HG02763 (cell line): Measurements from ENCODE around the gene CCDC50.

ENCODE experiments used
- ATAC-seq: cut with Tn5 transposase; IDR thresholded peaks from one replicate; pipeline ENCODE4 v1.9.1; 2021; ENCODE audit warnings: mild to moderate bottlenecking, moderate library complexity; ENCODE audit not compliant: unreplicated experiment

Gene CCDC50

DNA sequence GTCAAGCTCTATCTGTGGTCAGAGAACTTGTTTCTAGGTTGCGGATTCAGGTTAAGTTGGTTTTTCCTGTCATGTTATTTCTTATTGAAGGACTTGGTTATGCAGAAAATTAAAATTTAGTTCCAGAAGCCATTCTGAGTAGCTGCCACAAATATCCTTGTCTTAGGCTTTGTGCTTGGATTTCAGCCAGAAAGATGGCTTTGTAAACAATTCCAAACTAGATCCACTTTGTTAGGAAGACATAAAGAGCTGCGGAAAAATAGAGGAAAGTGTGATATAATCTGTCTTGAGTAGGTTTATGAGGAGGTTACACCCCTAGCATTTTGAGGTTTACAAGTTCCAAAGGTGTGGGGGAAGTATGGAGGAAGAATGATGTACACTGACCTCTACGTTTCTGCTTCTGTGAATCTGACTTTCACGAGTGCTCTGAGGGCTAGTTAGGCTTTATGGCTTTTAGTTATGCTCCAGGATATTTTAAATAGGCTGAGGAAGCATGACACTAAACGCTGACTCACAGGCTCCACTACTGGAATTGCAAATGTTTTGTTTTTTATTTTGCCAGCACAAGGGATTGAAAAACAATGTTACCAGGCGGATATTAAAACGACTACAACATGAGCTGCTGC is 47.4 kb downstream of the CCDC50 start:
- ATAC-seq = no peak

DNA sequence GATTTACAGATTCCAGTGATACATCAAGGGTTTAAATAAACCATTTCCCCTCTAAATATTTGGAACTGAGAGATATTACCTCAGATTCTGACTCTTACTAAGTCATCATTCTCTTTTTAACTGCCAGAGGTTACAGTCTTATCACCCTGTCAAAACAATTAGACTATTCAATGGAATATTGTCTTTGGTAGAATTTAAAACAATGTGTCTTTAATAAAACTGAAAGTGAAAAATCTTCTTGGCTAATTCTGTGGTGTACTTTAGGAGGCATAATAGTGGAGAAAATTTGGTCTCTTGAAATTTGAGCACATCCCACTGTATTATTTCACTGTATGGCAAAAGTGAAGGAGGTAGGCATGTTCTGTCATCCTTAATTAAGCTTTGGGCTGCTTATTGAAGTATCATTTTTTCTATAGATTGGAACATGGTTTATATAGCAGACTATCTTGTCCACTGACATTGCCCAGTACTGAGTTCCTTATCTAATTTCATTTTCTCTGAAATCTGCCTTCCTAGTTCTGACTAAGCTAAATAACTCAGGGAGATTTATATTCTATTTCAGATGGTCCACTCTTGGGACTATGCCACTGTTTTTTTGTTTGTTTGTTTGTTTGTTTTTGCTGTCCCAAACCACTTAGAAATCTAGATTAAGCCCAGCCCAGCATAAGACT is 49.1 kb downstream of the CCDC50 start:
- ATAC-seq = no peak

DNA sequence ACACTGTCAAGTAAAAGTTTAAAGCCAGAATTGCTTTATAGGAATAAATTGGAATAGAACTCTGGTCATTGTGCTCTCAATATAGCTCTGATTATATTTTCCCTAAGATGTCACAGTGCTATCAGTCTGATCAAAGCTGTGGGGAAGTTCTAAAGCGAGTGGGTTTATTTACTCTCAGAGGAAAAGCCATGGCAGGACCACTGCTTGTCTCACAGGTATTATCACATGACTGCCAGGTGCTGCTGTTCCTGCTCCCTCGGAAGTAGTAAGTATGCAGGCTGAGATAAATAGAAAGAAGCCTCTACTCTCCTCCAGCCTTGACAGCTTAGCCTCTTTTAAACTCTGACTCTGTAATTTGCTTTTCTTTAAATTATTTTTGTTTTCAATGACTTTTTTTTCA is 50.3 kb downstream of the CCDC50 start:
- no peak for ATAC-seq

DNA sequence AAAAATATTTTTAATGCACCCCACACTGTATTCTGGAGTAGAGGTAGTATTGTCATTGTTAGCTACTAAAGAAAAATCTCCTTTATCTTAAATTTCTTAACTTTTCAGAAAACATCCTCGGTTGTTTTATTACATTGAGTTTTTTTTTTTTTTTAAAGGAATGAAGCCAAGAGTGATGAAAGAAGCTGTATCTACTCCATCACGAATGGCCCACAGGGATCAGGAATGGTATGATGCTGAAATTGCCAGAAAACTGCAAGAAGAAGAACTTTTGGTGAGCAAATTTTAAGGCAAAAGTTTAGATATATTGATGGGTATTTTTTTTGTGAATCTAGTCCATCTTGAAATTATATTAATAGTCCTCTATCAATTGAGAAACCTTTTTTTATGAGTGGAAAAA is 50.8 kb downstream of the CCDC50 start:
- no peak for ATAC-seq

DNA sequence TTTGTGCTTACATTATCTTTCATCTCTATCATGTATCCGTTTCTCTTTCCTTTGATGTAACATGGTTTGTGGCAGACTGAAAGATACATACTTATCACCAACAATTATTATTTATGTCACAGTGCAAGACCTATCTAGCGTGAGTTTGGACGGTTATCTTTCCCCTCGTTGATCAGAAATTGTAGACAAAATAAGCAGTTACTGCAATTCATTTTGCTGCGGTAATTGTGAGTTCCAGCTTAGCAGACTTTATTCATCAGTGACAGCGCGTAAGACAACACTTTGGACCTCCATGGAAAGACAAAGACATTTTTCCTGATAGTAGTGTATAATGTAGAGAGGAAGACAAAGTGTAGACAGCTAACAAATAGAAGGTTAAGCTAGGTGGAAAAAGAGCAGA is 52.1 kb downstream of the CCDC50 start:
- no peak for ATAC-seq

DNA sequence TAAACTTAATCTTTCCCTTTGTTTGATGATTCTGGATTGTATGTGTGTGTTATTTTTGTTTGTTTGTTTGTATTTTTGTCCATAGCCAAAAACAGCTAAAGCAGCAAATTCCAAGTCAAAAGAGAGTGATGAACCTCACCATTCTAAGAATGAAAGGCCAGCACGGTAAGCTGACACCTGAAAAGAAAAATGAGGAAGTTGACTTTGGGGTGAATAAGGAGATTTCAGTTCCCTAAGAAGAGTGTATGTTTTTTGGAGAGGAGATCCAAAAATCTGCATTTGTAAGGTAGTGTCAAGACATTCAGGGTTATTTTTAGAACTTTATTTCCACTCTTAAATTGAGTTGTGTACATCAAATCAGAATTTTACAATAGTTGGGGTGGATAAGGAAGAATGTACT is 53.5 kb downstream of the CCDC50 start:
- peak; percentile 66 for ATAC-seq

DNA sequence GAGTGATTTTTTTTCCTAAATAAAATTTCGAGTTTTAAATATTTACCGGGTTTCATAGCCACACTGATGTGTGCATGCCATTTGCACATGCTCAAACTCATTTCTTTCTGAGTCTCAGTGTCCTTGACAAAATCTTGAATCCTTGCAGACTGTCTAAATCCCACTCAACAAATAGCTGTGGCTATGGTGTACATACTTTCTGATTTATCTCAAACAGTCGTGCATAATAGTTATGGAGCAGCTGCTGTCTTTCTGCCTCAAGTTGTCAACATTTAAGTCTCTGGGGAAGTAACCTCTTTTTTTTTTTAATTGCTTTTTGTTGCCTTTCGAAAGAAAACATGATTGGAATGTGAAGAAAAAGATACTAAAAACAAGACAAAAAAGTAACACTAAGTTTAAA is 53.9 kb downstream of the CCDC50 start:
- ATAC-seq = no peak

DNA sequence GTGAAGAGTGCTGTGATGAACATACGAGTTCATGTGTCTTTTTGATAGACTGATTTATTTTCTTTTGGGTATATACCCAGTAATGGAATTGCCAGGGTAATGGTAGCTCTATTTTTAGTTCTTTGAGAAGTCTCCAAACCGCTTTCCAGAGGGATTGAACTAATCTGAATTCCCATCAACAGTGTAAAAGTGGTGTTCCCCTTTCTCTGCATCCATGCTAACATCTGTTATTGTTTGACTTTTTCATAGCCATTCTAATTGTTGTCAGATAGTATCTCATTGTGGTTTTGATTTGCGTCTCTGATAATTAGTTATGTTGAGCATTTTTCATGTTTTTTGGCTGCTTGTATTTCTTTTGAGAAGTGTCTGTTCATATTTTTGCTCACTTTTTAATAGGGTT is 55.9 kb downstream of the CCDC50 start:
- no peak for ATAC-seq

DNA sequence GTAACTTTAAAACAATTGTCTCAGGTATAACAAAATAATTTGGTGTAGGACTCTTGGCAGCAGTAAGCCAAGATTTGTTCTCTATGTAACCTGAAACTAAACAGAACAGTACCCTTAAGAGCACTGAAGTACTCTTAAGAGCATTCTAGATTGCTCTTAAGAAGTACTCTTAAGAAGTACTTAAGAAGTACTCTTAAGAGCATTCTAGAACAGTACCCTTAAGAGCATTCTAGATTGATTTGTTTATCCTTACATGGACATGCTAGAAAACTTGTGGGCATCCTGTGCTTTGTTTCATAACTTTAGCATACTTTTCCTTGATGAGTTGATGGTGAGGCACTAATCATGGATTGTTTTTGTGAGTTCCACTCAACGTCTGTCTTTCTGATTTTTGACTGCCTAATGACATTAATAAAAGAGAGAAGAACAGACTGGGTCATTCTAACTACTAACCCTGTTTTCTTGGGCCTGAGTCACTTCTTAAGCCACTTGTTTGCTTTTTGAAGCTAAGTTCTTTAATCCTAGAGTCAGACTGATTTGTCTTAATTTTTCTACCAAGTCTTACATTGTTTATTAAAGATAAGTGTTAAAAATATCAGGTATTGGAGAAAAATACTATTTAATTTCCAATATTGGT is 58.4 kb downstream of the CCDC50 start:
- no peak for ATAC-seq

DNA sequence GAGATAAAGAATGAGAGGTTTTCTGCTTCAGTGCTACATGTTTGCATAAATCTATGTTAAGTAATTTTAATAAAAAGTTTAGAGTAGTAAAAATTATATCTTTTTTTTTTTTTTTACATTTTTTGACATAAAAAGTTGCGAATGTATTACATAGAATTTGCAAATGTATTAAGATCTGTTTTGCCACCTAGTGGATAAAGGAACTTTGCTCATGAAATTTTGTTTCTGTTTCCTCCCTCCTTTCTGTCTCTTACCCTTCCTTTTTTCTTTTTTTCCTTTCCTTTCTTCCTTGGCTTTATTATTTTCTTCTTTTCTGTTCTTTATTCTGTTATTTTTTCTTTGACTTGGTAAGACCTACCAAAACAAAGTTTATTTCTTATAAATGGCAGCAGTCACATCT is 59.6 kb downstream of the CCDC50 start:
- ATAC-seq = no peak

DNA sequence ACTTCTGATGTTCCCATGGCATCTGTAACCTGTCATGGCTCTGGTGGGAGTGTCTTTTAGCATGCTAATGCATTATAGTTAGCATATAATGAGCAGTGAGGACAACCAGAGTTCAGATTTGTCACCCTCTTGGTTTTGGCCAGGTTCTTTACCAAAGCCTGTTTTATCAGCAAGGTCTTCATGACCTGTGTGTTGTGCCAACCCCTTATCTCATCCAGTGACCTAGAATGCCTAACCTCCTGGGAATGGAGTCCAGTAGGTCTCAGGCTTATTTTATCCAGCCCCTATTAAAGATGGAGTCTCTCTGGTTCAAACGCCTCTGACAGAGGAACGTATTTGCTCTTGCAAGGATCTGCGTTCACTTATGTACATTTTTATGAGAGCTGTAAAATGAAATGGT is 61.4 kb downstream of the CCDC50 start:
- no peak for ATAC-seq

DNA sequence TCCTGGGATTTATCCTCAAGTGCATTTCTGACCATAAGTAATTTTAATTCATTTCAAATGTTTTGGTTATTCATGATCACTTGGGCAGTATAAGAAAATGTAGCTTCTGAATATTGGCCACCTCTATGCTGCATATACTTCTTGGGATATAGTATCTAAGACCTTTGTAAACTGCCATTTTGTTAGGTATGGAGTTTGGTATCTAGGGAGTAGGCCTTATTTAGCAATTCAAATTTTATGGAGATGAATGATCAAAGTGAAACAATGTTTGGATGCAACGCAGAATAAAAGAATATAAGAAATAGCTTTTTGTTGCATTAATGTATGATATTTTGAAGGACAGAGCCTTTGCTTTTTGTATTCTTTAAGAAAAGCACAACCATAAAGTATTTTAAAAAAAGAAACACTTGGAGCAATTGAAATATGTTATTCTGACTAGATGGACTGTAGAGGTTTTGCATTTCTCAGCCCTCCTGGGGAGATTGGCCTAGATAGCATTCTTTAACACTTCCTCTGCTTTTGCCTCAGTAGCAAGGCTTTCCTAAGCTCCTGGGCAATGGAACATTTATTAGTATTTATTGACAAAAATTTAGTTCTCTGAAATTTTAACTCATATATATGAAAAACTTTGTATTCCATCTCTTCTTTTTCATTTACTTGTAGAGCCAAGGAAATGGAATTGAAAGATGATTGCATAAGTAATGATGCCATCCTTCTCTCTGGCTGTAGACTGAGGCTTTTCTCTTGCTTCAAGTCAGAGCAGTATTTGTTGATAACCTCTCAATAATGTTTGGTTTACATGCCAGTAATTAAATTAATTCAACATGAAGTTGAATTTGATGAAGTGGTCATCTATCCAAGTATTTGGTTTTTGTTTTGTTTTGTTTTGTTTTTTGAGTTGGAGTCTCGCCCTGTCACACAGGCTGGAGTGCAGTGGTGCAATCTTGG is 62.9 kb downstream of the CCDC50 start:
- no peak for ATAC-seq

DNA sequence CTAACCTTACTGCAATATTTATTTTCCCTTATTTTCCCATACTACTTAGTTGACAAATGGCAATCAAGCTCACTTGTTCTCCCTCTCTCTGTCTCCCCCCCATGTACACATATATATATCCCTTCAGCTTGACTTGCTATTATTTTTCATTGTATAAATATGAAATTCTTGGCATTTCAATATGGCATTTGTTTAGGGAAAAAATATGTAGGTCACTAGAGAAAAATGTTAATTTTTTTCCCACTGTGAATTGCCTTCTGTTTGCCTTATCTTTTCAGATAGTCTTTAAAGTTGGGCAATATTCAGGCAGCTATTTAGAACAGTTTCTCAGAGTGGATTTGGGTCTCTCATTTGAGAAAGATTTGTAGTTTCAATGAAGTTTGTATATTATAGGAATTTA is 64.0 kb downstream of the CCDC50 start:
- no peak for ATAC-seq

DNA sequence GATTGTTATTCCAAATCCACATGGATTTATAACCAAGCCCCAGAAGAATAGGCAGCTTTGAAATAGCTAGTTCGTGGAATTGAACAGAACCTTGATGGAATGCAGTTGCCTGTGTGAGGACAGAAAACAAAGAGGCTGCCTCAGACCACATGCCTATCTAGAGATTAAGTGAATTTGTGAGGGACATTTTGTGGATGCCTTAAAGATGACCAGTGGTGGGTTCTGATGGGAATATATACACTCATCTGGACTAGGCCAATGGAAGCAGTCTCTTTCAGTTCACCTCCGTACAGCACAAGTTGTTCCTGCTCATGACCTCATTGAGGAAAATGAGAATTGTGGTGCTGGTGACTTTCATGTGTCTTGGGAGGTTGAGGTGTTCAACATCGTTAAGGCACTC is 68.6 kb downstream of the CCDC50 start:
- ATAC-seq = no peak

DNA sequence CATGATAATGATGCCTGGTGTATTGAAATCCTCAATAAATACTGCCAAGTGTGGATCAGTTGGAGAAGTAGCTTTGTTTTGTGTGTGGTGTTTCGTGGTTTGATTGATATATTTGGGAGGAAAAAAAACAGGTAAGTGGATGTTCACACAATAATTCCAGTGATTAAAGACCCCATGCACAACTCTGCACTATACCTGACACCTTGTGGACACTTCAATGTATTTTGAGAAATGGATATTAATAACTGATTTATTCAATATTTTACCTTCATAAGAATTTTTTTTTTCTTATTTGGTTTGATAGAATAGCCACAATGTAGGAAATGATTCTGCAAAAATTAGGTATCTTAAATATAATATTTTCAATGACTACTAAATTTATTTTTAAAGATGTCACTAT is 69.4 kb downstream of the CCDC50 start:
- ATAC-seq = no peak

DNA sequence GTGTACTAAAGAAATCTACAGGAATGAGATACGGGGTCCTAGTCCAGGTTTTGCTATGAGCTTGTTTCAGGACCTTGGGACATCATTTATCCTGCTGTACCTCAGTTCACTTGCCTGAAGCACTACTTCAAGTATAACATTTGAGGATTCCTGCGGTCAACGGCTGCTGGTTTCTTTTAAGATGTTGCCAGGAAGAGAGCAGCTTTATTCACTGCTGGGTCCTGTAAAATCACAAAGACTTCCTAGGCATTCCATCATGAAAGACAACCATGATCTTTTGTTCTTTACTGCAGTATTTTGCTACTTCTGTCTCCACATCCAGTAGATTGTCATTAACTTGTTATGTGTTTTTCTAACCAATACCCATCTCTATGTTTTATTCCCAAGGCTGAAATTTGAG is 70.7 kb downstream of the CCDC50 start:
- no peak for ATAC-seq

DNA sequence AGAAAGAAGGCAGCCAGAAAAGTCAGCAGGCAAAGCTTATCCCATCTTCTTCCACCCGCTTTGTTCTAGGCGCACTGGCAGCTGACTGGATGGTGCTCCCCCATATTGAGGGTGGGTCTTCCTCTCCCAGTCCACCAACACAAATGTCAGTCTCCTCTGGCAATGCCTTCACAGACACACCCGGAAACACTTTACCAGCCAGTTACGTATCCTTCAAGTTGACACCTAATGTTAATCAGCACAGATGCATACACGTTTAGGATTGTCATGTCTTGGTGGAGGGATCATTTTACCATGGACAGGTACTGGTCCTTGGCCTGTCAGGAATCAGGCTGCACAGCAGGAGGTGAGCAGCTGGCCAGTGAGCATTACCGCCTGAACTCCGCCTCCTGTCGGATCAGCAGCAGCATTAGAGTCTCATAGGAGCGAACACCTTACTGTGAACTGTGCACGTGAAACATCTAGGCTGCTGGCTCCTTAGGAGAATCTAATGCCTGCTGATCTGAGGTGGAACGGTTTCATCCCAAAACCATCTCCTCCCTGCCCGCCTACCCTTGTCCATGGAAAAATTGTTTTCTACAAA is 72.7 kb downstream of the CCDC50 start:
- no peak for ATAC-seq

DNA sequence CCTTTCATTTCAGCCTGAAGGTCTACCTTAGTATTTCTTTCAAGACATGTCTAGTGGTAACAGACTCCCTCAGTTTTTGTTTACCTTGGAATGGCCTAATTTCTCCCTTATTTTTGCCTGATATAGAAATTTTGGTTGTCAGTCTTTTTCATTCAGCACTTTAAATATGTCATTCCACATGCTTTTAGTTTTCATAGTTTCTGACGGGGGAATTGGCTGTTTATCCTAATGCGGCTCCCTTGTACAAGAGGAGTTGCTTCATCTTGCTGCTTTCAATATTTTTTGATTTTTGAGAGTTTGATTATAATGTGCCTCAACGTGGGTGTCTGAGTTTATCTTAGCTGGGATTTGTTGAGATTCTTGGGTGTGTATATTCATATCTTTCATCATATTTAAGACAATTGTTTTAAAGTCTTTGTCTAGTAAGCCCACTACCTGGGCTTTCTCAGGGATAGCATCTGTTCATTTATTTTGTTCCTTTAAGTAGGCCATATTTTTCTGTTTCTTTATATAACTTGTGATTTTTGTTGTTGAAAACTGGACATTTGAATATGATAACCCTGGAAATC is 80.7 kb downstream of the CCDC50 start:
- no peak for ATAC-seq

DNA sequence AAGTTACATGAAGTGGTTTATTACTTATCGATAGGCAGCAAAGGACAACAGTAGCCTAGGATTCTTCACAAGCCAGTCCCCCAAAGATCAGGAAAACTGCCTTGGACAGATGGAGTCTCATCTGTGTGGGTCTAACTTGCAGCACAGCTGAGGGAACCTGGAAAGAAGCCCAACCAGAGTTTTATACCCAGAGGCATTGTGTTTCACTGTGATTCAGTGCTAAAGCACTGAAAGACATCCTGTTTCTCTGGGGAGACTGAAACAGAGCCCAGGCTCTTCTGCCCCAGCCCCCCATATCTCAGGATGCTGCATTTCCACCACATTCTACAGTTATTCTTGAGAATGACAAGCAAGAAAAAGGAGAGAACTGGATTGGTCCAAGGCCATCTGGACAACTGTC is 83.6 kb downstream of the CCDC50 start:
- ATAC-seq = no peak

DNA sequence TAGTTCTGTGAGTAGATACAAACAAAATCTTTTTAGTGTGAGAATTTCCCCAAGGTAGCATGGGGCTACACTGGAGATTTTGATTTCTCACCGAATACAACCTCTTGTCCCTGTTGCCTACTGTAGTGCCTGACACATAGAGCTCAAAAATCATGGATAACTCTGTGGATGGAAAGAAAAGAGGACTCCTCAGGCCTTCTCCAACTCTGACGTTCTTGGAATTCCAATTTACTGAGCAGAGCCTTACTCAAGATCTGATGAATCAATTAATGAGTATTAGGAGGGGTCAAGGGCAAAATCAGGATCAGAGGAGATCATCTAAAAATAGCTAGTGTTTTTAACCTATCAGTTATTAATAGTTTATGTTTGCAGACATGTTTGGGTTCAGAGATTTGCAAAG is 85.1 kb downstream of the CCDC50 start:
- ATAC-seq = no peak

DNA sequence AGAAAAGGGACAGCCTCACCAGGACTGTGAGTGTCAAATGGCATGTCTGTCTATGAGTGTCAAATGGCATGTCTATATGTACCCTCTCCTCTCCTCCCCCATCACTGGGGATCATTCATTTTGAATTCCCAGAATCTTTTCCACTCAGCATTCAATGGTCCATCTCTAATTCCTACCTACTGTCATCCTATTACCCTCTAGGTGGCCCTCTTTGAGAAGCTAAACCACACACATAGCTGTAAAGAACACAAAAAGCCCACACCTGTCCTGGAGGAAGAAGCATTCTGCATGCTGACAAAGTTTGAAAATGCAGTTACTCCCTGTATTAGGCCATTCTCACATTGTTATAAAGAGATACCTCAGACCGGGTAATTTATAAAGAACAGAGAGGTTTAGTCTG is 85.5 kb downstream of the CCDC50 start:
- ATAC-seq = no peak
